Lower lobe of right lung (tissue), 2 donors: ENCODE data around the gene CATSPER3. TPM values are rescaled to one million over a fixed set of nuclear protein-coding genes. Genes with fewer than 3 reads are reported as not detected.
A peak's percentile ranks its signal among the peaks of the same experiment; 100 is the strongest.

Experiments used
- ATAC-seq, 2 donors: fragments of 200-7000 bp; cut with Tn5 transposase; one replicate each; pipeline ENCODE4 v1.9.1; 2020 to 2022; ENCODE audit warnings: mild to moderate bottlenecking in 2 of 2, moderate library complexity in 2 of 2
- DNase-seq: peaks from one replicate; pipeline ENCODE4 v3.0.0-alpha.2; 2020
- H3K27ac ChIP-seq: fragments of 200-600 bp; one replicate; pipeline ENCODE4 v1.8.0; 2022
- H3K27me3 ChIP-seq: fragments of 200-600 bp; one replicate; pipeline ENCODE4 v1.8.0; 2022; ENCODE audit warnings: low read depth
- H3K36me3 ChIP-seq: fragments of 200-600 bp; one replicate; pipeline ENCODE4 v1.8.0; 2022; ENCODE audit warnings: mild to moderate bottlenecking
- H3K4me1 ChIP-seq: fragments of 200-600 bp; one replicate; pipeline ENCODE4 v1.8.0; 2022
- H3K4me3 ChIP-seq: fragments of 200-600 bp; one replicate; pipeline ENCODE4 v1.8.0; 2022; ENCODE audit warnings: mild to moderate bottlenecking
- H3K9me3 ChIP-seq: fragments of 200-600 bp; one replicate; pipeline ENCODE4 v1.8.0; 2022
- CTCF ChIP-seq: fragments of 200-600 bp; IDR thresholded peaks from one replicate; pipeline ENCODE4 v1.8.0; 2022; ENCODE audit warnings: antibody characterized with exemption, mild to moderate bottlenecking
- intact Hi-C: fragments of 100-400 bp; cut with DNase I; formaldehyde crosslinking; loops from one replicate; pipeline ENCODE4 v1.11.0; 2022
- total RNA-seq: library from RNA; stranded (reverse); fragmentation: NEBNext Ultra II Directional; extraction: Animal tissue kit (Norgen Biotek cat#: 25700); gene quantifications from one replicate; pipeline ENCODE4 v1.2.1, GENCODE V29; 2021
- donor health status: DM: no; HTN: yes; CAD: no; lungs with severe emphysema.

Gene CATSPER3
- total RNA-seq, 1 donor from 2014 or later = 0.68 TPM

DNA sequence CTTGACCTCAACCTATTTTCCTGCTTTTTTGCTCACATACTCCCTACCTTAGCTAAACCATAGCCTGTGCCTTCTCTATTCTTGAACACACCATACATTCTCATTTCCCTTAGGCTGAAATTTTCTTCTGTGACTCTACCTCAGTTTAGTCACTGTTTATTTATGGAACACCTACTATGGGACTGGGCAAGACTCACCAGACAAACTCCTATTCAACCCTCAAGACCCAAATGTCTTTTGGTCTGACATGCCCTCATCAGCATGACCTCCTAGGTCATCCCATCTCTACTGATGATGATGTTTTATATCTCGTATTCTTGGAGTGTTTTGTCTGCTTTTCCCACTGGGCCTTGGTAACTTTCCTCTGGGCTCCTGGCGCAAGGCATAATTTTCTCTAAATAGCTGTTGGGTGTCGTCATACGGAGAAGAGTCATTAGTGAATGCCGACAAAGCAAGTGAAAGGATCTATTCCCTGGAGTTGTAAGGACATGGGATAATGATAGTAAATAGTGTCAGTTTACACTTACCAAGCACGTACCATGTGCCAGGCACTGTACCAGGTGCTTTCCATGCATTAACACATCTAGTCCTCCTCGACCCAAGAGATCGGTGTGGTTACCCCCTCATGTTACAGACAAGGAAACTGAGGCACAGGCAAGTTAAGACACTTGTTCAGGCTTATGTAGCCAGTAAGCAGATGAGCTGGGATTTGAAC, 88.8 kb downstream of the CATSPER3 start:
- ATAC-seq = no peak
- peak; percentile 3 for DNase-seq
- H3K27ac ChIP-seq = no peak overlapping the region
- no peaks in the 10 kb centered on the region for H3K9me3 ChIP-seq
- no peak for TF ChIP-seq CTCF
- H3K4me3 ChIP-seq = no peak overlapping the region
- H3K4me1 ChIP-seq = no peaks in the 10 kb centered on the region
- no peaks in the 10 kb centered on the region for H3K36me3 ChIP-seq
- intact Hi-C loops = no loop called here
- peaks cover 30% of the 10 kb centered on the region for H3K27me3 ChIP-seq

DNA sequence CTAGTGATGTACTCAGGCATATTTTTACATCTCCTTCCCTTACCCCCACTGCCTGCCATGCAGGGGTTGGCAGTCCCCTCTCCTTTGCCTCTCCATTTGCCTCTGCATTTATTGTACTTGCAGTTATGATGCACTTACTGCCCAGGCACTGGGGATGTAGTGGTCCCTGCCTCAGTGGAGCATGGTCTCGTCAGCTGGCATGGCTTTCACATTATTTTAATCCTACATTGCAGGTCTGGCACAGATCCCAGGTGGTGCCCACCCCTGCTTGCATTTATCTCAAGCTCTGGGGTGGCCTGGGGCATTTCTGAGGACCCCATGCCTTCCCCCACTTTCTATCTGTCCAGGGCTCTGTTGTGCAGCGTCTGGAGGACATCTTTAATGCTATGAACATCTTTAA, 89.5 kb downstream of the CATSPER3 start:
- Histone ChIP-seq H3K27ac (no peak overlapping the region), H3K36me3 (no peaks in the 10 kb centered on the region), H3K4me1 (no peaks in the 10 kb centered on the region), H3K4me3 (no peak overlapping the region), H3K9me3 (no peaks in the 10 kb centered on the region), H3K27me3 (peaks cover 23% of the 10 kb centered on the region)
- no peak for TF ChIP-seq CTCF
- intact Hi-C loops = no loop called here
- DNase-seq (no peak), ATAC-seq (no peak)

DNA sequence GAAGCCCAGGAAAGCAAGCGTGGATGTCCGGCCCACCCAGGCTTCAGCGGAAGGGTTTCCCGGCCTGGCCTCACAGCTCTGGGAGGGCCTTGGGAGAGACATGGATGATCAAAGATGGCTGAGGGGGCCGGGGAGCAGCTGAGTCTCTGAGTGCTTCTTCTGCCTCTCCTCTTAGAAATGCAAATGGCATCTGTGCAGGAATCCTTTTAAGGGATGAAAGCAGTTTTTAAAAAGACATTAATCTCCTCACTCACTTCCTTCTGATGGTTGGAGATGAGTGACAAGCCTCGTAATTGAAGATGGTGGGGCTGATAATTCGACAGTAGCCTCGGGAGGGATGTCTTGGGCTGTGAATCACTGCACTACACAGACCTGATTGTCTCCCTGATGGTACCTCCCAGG, 90.6 kb downstream of the CATSPER3 start:
- H3K9me3 ChIP-seq = no peaks in the 10 kb centered on the region
- intact Hi-C loops = no loop called here
- H3K36me3 ChIP-seq = no peaks in the 10 kb centered on the region
- DNase-seq = no peak
- H3K4me1 ChIP-seq = no peaks in the 10 kb centered on the region
- no peak overlapping the region for H3K27ac ChIP-seq
- H3K27me3 ChIP-seq = peaks cover 15% of the 10 kb centered on the region
- no peak overlapping the region for H3K4me3 ChIP-seq
- no peak for TF ChIP-seq CTCF
- no peak for ATAC-seq

DNA sequence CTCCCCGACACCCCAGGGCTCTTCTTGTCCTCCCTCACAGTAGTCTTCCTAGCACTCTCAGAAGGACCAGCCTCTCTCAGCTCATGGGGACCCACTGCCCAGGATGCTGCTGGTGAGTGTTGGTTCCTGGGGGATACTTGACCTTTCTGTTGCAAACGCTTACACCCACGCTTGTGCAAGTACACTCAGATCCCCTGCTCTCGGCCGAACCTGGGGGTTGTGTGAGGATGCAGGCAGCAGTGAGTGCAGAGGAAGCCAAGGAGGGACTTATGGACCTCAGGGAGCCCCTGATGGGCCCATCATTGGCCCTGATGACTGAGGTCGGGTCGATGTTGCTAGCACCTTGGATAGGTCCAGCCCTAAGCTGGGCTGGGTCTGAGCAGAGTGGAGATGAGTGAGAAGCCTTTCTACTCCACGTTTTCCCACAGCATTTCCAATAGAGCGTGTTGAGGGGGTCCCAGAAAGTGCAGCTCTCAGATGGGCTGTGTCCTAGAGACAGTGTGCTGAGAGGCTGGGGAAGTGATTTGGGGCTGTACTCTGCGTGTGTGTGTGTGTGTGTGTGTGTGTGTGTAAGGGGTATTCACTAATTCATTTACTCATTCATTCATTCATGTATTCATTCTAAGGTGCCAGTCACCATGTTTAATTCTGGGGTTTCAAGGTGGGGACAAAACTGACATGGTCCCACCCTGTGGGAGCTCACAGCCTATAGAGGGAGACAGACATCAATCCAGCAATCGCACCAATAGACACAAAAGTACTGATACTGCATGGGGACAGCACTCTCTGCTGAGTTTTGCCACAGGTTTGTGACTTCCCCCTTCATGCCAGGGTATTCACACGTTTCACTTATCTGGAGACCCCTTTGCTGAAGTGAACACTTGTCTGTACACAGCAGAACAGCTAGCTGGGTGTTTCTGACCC, 91.6 kb downstream of the CATSPER3 start:
- Histone ChIP-seq H3K9me3 (no peaks in the 10 kb centered on the region), H3K36me3 (no peaks in the 10 kb centered on the region), H3K4me3 (no peak overlapping the region), H3K27me3 (peaks cover 15% of the 10 kb centered on the region), H3K4me1 (no peaks in the 10 kb centered on the region), H3K27ac (no peak overlapping the region)
- ATAC-seq (no peak), DNase-seq (no peak)
- no peak for TF ChIP-seq CTCF
- intact Hi-C loops = no loop called here

DNA sequence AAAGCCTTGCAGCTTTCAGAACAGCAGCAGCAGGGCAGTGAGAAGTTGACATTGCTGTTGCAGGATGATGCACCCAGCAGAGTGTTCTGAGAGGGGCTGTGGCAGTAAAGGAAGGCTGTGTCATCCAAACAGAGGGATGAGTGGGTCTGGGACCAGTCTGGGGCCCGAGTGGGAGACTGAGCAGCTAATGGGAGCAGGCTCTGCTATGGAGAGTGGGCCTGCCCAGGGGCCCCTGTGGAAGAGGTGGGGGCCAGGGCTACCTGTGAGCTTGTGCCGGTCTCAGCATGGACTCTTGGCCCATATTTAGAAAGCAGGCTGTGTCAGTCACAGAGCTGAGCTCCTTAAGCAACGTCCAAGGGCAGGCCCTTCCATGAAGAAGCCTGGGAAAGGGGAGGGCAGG, 92.3 kb downstream of the CATSPER3 start:
- Histone ChIP-seq H3K27ac (no peak overlapping the region), H3K4me3 (no peak overlapping the region), H3K4me1 (no peaks in the 10 kb centered on the region), H3K9me3 (no peaks in the 10 kb centered on the region), H3K27me3 (peaks cover 17% of the 10 kb centered on the region), H3K36me3 (no peaks in the 10 kb centered on the region)
- no peak for TF ChIP-seq CTCF
- ATAC-seq (no peak), DNase-seq (no peak)
- intact Hi-C loops = no loop called here
